ENCODE results near the gene XIRP1. TPM values are rescaled to one million over a fixed set of nuclear protein-coding genes. Genes with fewer than 3 reads are reported as not detected.

The XIRP1 gene
- total RNA-seq, 1 donor from 2014 or later = not detected

DNA sequence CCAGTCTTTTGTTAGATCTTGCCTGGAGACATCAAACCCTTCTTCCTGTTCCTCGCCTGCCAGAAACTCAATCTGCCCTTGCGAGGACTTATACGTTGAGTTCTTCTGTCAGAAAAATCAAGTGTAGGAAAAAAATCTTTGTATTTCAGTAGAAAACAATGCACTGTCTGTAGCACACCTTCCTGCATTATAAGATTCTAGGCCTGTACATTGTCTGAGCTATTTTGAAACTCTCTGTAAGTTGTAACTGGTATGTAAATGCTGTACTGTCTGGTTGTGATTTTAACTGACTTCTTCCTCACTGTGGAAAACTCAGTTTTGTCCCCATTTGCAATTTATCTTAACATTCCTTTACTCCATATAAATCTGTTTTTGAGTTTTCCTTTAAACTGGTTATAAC, 17.7 kb upstream of the XIRP1 start:
- DNase-seq (ENCODE audit: low read depth in 2 of 2) = no peak

DNA sequence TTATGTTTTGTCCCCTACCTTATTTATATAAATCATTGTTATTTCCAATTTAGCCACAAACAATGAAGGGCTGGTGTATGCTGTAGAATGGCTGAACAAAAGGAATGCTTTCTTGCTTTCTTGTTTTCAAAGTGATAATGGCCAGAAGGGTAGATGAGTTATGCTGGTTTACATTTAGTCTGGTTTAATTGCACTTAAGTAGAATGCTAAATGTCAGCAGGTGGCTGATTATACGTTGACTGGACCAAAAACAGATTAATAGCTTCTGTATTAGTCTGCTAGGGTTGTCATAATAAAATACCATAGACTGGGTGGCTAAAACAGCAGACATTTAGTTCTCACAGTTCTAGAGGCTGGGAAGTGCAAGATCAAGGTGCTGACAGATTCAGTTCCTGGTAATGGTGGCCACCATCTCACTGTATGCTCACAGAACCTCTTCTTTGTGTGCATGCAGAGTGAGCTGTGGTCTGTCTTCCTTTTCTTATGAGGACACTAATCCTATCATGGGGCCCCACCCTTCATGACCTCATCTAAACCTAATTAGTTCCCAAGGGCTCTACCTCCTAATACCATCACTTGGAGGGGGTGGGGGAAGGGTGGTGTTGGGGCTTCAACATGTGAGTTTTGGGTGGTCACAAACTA, 17.1 kb upstream of the XIRP1 start:
- DNase-seq (ENCODE audit: low read depth in 2 of 2) = no peak

DNA sequence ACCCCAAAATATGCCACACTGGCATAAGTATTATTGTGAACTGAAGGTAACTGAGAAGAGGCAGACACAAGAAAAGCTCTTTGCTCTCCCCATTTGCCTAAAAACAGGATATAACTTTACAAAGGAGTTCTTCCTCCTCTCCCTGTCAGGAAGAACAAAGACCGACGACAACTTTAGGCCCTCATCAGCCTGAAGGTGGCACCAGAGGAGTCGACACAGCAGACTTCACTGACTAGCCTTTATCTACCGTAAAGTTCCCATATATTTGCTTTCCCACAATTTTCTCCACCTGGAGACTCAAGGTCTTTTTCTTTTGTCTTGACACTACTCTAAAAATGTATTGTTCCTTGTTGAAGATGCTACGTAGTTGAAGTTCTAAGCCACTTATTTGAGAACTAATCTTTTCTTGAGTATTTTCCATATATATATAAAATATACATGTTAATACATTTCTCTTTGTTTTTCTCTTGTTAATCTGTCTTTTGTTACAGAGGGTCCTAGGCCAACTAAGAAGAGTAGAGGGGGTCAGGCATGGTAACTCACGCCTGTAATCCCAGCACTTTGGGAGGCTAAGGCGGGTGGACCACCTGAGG, 16.2 kb upstream of the XIRP1 start:
- DNase-seq (ENCODE audit: low read depth in 2 of 2) = peak; percentile 73 to 78

DNA sequence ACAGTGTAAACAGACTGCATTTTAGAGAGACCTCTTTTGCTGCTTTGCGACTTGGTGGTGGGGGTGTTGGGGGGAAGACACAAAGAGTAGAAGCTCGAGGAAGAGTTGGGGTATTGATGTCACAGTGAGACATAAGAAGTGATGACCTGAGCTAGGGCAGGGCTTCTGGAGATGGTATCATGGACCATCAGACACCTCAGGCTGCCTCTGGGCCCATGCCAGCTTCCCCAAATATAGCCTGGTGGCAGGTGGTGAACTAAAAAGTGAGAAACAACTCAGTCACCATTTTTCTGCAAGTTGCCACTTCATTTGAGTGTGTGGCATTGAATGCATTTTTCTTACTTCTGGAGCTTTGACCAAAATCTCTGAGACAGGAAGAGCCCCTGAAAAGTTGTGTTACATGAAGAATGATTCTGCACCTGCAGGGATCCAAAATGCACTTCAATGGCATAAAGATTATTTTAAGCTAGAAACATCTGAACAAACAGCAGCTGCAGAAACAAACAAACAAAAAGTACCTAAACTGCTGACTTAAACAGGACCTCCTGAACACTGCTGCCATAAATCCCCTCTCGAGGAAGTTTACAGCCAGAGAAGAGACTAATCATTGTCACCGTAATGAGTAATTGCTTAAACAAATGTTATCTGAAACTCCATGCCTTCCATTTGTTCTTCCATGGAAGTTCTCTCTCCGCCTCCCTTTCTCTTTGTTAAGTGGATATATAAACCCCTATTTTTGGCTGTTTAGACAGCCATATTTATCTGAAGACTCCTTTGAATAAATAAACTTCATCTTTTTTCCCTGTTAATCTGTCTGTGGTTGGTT, 15.2 kb upstream of the XIRP1 start:
- no peak for DNase-seq (ENCODE audit: low read depth in 2 of 2)

DNA sequence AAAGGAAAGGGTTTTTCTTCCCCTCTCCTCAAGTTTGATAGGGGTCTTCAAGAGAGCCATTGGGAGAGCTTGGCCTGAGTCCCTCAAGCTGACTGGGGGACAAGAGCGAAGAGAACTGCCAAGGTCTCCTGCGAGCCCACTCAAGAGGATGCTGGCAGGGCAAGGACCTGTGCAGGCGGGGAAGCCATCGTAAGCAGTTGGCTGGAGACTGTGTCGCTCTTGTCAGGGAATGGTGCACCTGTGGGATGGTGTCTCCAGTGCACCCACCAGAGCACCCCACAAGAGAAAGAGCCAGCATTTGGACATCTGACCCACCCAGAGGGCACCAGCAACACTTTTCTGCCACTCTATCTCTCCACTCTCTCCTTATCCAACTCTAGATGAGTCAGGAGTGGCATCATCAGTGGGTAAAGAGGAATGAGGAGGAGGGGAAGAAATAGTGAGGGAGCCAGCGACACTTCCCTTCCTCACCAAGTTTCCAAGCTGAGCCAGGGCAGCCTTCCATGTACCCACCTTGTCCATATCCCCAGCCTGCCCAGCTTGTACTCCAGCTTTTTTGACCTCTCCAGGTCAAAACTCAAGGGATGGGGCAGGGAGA, 13.6 kb upstream of the XIRP1 start:
- DNase-seq (ENCODE audit: low read depth in 2 of 2) = no peak

DNA sequence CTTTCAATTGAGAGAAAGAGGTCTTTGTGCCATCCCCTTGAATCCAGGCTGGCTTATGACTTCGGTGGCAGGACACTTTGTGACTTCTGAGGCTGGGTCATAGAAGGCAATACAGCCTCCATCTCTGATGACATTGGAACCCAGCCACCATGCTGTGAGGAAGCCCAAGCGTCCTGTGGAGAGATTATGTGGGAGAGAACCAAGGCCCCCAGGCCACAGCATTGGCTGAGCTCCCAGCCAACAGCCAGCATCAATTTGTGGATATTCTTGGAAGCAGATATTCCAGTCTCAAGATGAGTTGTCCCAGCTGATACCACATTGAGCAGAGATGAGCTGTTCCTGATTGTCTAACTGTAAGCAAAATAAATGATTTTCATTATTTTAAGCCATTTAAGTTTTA, 12.7 kb upstream of the XIRP1 start:
- DNase-seq (ENCODE audit: low read depth in 2 of 2) = no peak

DNA sequence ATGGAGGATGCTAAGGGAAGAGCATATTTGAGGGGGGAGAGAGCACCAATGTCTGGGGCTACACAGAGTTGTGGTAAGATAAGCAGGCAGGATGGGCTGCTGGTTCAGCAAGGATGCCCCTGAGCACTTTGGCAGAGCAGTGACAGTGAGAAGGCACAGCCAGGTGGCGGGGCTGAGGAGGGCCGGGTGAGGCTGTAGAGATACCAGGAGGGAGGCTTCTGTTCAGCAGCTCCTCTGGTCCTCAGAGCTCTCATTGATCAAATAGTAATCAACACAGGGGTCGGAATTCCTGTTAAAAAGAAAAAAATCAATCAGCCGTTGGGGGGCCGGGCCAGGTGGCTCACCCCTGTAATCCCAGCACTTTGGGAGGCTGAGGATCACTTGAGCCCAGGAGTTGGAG, 11.5 kb upstream of the XIRP1 start:
- no peak for DNase-seq (ENCODE audit: low read depth in 2 of 2)

DNA sequence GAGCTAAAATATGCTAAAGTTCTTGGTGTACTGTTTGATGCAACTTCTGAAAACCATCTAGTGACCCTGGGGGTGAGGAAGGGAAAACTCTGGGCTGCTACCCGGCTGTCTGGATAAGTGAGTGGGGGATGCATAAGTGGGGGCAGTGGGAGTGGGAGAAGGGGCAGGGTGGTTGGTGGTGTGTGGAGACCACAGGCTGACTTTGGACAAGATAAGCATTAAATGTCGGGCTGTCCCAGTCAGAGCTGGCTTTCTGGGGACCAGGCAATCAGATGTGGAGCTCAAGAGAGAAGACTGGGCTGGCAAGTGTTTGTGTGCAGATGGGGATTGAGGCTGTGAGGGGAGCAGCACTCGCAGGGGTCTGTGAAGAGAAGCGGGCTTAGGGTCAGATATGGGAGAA, 11.0 kb upstream of the XIRP1 start:
- DNase-seq (ENCODE audit: low read depth in 2 of 2) = no peak

DNA sequence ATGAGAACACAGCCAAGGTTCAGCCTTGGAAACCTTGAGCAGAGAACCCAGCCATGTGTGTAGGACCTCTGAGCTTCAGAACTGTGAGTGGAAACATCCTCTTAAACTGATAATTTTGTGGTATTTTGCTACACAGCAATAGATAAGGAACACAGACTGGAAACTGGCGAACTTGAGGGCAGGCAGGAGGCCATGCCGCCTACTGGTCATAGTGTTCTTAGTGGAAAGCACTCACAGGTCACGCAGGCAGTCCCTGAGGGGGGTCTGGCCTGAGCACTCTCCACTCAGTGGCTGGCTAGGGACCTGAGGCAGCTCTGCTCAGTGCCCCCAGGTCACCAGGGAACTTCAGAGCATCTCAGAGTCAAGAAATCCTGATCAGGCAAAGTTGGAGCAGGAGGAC, 9.7 kb upstream of the XIRP1 start:
- no peak for DNase-seq (ENCODE audit: low read depth in 2 of 2)

DNA sequence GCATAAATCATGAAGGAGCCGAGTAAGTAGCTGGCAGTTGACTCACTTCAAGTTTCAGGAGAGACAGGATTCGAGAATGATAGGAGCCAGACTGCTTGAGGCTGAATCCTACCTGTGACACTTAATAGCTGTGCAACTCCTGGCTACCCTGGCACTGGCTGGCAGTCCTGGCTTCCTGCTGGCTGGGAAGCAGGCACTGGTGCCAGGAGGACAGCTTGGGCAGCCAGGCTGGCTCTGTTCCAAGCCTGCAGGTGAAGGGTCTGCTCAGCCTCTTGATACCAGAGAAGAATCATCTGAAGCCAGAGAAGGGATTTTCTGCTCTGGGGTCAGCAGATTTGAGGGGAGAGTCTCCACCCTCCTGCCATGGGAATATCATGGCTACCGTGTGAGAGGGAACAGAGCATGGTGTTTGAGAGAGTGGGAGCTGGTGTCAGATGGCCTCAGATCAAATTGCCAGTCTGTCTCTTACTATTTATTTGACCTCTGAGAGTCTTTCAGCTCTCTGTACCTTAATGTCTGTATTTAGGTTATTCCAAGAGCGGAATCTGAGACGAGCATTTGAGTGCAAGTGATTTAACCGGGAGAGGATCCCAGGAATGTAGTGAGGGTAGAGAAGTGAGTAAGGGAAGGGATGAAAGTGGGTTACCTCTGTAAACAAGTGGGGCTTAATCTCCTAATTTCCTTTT, 4.4 kb upstream of the XIRP1 start:
- no peak for DNase-seq (ENCODE audit: low read depth in 2 of 2)

DNA sequence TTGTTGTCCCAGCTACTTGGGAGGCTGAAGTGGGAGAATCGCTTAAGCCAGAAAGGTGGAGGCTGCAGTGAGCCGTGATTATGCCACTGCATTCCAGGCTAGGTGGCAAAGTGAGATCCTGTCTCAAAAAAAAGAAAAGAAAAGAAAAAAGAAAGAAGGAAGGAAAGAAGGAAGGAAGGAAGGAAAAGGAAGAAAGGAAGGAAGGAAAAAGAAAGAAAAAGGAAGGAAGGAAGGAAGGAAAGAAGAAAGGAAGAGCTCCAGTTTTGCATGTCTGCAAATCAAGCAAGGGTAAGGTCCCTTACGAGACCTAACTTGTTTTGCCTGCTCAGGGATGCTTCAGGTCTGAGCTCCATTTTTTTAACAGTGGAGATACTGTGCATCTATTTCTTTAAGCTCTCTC, 3.6 kb upstream of the XIRP1 start:
- no peak for DNase-seq (ENCODE audit: low read depth in 2 of 2)

DNA sequence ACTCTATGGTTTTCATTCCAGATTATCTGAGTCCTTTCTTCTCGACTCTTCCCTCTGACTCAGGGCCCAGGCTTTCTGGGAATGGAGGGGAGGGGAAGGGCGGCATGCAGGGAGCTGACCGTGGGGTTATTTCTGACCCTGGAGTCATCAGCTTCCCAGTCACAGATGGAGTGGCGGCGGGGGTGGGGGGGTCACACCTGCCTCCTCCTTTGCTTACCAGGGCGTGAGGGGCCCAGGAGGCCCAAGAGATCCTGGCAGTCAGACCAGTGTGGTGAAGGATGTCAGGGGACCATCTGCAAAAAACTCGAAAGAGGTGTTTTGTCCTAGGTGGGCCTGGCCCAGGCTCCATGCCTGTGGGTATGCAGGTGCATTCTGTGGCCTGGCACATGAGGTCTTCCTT, 996 bp upstream of the XIRP1 start:
- DNase-seq (ENCODE audit: low read depth in 2 of 2) = no peak

DNA sequence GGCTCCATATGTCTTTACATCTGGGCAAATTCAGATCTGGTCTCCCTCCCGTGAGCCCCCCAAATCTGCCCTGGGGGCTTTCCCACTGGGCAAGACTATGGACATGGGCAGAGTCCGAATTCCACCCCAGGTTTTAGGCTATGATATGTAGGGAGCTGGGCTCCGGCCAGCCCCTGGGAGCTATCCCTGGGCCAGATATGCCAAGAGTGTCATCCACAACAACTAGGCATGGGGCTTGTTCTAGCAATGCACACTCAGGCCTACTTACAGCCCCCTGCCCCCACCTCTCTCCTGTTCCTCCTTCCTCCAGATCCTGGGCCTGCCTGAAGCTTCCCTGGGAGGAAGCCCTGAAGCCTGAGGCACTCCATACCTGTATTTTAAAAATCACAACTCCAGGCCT, 622 bp downstream of the XIRP1 start:
- DNase-seq (ENCODE audit: low read depth in 2 of 2) = no peak

DNA sequence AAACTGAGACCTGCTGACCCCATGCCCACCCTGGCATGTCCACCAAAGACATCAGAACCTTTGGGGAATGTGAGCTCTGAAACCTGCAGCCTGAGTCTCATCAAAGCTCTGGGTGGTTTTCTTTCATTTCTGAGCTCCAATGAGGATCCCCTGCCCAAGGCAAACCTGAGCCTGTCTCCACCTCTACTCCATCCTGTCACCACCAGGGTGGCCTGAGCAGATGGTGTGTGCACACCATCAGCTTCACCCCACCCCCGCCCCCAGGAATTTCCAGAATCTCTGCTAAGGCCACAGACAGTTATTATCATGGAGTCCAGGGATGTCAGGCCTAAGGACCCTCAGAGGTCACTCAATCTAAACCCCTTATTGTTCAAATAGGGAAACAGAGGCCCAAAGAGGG, 1.3 kb downstream of the XIRP1 start:
- DNase-seq (ENCODE audit: low read depth in 2 of 2) = no peak

DNA sequence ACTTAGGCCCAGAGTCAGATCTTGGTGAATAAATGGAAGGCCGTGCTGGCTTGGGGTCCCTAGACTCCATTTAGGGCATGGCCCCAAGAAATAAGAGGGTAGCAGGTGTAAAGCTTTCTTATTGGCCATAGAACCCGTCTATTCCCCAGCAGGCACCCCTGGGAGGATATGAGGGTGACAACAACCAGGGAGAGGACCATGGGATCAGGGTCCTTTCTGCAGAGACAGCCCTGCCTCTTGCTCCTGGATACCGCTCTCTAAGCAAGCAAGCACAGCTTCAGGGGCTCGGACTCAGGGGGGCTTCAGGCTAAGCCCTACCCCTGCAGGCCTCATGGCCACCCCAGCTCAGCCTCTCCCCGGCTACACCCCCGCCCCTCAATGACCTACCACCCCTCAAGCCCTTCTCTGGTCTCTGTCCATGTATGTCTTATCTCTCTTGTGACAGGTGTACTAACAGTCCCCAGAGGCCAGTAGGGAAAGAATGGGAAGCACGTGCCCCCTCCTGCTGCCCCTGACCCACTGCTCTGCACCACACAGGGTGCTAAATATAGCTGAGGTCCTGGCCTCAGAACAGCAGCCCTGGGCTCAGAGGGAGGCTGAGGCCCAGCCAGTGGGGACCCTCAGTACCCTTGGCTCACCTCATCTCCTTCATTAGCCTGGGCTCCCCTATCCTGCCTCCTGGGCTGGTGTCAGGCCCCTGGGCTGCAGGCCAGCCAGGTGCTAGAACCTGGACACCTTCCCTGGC, 1.9 kb downstream of the XIRP1 start:
- DNase-seq (ENCODE audit: low read depth in 2 of 2) = no peak

DNA sequence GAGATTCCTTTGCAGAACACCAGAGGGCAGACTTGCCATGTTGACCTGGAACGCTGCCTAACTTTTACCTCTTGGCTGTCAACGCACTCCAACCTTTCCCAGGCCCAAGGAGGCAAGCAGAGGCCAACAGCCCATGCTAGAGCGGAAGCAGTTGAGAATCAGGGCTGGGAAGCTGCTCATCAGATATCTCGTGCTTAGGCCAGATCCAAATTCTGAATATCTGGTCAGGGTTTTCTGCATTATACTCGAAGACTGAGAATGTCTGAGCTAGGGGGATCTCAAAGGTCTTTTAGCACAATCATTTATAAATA, 2.5 kb downstream of the XIRP1 start:
- DNase-seq (ENCODE audit: low read depth in 2 of 2) = peak; percentile 72 to 78

DNA sequence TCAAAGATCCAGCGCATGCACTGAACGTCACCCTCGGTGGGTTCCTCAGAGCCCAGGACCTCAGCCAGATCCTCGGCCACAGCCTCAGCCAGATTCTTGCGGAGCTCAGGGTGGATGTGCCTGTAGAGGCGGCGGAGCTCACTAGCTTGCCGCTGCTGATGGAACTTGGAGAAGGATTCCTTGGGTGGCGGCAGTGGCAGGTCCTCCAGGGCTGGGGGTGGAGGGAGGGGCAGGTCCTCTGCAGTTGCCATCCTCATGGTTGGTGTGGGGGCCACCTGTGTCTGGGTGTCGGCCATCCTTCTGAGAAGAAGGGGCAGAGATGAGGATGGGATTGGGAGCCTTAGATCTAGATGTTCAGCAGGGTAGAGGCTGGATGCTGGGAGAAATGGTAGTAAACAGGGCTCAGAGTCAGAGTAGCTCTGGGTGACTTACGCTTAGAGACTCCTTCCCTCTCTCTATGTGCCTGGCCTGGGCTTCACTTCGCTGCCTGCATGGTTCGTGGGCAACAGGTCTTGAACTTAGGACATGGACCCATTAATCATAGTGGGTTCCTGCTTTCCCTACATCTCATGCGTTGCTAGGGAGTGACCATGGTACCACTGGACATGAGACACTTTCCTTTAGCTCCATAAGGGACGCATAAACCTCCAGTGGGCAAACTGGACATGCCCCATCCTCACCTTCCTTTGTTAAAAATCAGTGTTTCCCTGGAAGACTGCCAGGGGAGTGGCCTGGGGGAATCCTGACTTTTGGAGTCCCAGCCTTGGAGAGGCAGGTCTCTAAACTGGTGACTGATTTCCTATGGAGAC, 3.0 kb downstream of the XIRP1 start:
- no peak for DNase-seq (ENCODE audit: low read depth in 2 of 2)

DNA sequence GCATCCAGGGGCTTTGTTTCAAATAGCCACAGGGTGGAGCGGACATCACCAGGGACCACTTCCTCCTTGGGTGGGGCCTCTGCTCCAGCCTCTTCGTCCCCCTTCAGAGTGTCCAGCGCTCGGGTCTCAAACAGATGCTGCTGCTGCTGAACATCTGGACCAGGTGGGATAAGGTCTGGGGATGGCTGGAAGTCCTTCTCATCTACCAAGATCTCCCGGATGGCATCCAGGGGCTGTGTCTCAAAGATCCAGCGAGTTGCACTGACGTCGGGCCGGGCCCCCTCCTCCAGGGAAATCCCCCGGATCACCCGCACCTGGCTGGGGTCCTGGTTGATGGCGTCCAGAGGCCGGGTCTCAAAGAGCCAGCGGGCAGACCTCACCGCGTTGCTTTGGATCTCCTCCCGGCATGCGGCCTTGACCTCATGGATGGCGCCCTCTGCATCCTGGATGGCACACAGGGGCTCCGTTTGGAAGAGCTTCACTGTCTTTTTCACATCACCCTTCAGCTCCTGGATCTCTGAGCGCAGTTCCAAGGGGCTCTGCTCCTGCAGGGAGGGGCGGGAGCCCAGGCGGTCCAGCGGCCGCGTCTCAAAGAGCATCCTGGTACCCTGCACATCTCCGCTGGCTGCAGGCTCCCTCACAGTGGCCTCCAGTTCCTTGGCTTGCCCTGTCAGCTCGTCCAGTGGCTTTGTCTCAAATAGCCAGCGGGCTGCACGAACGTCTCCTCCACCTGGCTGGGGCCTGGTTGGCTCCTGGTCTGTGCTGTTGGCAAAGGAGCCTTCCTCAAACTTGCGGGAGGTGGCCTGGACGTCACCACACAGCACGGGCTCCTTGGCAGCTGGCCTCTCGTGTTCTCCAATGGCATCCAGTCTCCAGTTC, 3.9 kb downstream of the XIRP1 start:
- no peak for DNase-seq (ENCODE audit: low read depth in 2 of 2)

DNA sequence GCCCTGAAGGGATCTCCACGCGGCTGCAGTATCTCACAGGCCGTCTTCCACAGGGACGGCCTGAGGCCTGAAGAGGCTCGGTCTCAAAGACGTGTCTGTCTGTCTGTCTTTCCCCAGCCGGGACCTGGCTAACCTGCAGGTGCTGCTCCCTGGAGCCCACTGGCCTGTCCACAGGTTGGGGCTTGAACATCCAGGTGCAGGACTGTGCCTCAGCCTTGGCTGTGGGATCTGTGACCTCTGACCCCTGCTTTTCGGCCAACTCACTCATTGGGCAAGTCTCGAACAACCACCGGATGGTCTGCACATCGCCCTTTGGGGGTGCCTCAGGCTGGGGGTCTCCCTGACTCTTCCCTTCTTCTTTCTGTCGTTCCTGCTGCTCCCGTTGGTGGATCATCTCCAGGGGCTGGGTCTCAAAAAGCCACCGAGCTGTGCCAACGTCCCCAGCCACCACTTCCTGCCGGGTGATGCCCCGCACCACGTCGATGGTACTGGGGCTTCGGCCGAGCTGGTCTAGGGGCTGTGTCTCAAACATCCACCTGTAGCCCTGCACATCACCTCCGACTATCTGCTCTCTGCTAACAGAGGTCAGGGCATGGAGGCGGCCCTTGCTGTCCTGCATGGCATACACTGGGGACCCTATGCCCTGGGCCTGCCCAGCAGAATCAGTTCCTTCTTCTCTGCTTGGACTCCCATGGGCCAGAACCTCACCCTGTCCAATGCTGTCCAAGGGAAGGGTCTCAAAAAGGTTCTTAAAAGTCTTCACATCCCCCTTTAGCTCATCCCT, 4.8 kb downstream of the XIRP1 start:
- DNase-seq (ENCODE audit: low read depth in 2 of 2) = no peak

Measured in lung microvascular endothelial cell (primary cell).